HepG2 (cell line): ENCODE measurements around the gene UBB. TPM values are rescaled to one million over a fixed set of nuclear protein-coding genes. Genes with fewer than 3 reads are reported as not detected.

ENCODE experiments used
- BCL6 ChIP-seq: IDR thresholded peaks from 2 replicates; pipeline ENCODE4 v1.6.1; 2016; ENCODE audit warnings: missing genetic modification reagents, missing compliant biosample characterization
- CBFB ChIP-seq: sonication (generic); formaldehyde crosslinking; IDR thresholded peaks from 2 replicates; pipeline ENCODE4 v1.4.0; 2020; ENCODE audit warnings: missing genetic modification reagents
- CHD2 ChIP-seq: IDR thresholded peaks from 2 replicates; pipeline ENCODE4 v1.6.1; 2011; ENCODE audit warnings: low read depth, low read length, improper control_type of control experiment
- FOSL1 ChIP-seq: sonication (generic); formaldehyde crosslinking; IDR thresholded peaks from 2 replicates; pipeline ENCODE4 v1.9.0; 2021; ENCODE audit warnings: missing genetic modification reagents, borderline replicate concordance
- HDAC1 ChIP-seq: sonication (generic); formaldehyde crosslinking; IDR thresholded peaks from 2 replicates; pipeline ENCODE4 v1.5.1; 2020; ENCODE audit warnings: mild to moderate bottlenecking, missing genetic modification reagents
- KDM2A ChIP-seq: sonication (generic); formaldehyde crosslinking; IDR thresholded peaks from 2 replicates; pipeline ENCODE4 v1.4.0; 2020; ENCODE audit warnings: low read depth, missing genetic modification reagents, borderline replicate concordance
- MZF1 ChIP-seq: sonication (generic); formaldehyde crosslinking; IDR thresholded peaks from 2 replicates; pipeline ENCODE4 v1.8.1; 2023; ENCODE audit warnings: mild to moderate bottlenecking, missing genetic modification reagents, borderline replicate concordance
- NAIF1 ChIP-seq: sonication (generic); formaldehyde crosslinking; IDR thresholded peaks from 2 replicates; pipeline ENCODE4 v1.5.0; 2020; ENCODE audit warnings: mild to moderate bottlenecking, missing genetic modification reagents, borderline replicate concordance
- NR2F6 ChIP-seq, 2 experiments: IDR thresholded peaks; 2 replicates each; pipeline ENCODE4 v1.6.1; 2016; ENCODE audit warnings: antibody characterized with exemption in 1 of 2, mild to moderate bottlenecking in 1 of 2
- RBFOX2 ChIP-seq: fragments of 200-400 bp; formaldehyde crosslinking; IDR thresholded peaks from 2 replicates; pipeline ENCODE4 v1.6.1; 2017; ENCODE audit warnings: low read depth, mild to moderate bottlenecking, low read length
- RXRA ChIP-seq: sonication (generic); formaldehyde crosslinking; IDR thresholded peaks from 2 replicates; pipeline ENCODE4 v1.5.1; 2020; ENCODE audit warnings: missing genetic modification reagents
- SMYD3 ChIP-seq: sonication (generic); formaldehyde crosslinking; IDR thresholded peaks from 2 replicates; pipeline ENCODE4 v1.8.1; 2023; ENCODE audit warnings: mild to moderate bottlenecking, missing genetic modification reagents
- SOX5 ChIP-seq: IDR thresholded peaks from 2 replicates; pipeline ENCODE4 v1.6.1; 2016; ENCODE audit warnings: borderline replicate concordance
- SP5 ChIP-seq: IDR thresholded peaks from 2 replicates; pipeline ENCODE4 v1.6.1; 2016; ENCODE audit warnings: low read depth, borderline replicate concordance
- ZNF160 ChIP-seq: sonication (generic); formaldehyde crosslinking; IDR thresholded peaks from 2 replicates; pipeline ENCODE4 v1.8.0; 2022; ENCODE audit warnings: mild to moderate bottlenecking, inconsistent platforms, missing genetic modification reagents
- ZNF20 ChIP-seq: sonication (generic); formaldehyde crosslinking; IDR thresholded peaks from 2 replicates; pipeline ENCODE4 v1.4.0; 2020; ENCODE audit warnings: mild to moderate bottlenecking, moderate library complexity, missing genetic modification reagents
- ZNF317 ChIP-seq: sonication (generic); formaldehyde crosslinking; IDR thresholded peaks from 2 replicates; pipeline ENCODE4 v1.5.0; 2020; ENCODE audit warnings: mild to moderate bottlenecking, missing genetic modification reagents
- ZNF326 ChIP-seq: sonication (generic); formaldehyde crosslinking; IDR thresholded peaks from 2 replicates; pipeline ENCODE4 v1.4.0; 2020; ENCODE audit warnings: missing genetic modification reagents, borderline replicate concordance
- ZNF484 ChIP-seq: sonication (generic); formaldehyde crosslinking; IDR thresholded peaks from 2 replicates; pipeline ENCODE4 v1.5.1; 2020; ENCODE audit warnings: mild to moderate bottlenecking, low read depth, missing genetic modification reagents, borderline replicate concordance
- ZNF550 ChIP-seq: sonication (generic); formaldehyde crosslinking; IDR thresholded peaks from 2 replicates; pipeline ENCODE4 v1.4.0; 2020; ENCODE audit warnings: mild to moderate bottlenecking, missing genetic modification reagents, borderline replicate concordance
- ZNF781 ChIP-seq: sonication (generic); formaldehyde crosslinking; IDR thresholded peaks from 2 replicates; pipeline ENCODE4 v1.5.1; 2020; ENCODE audit warnings: borderline replicate concordance, mild to moderate bottlenecking, missing genetic modification reagents; ENCODE audit errors: not compliant biosample characterization
- ZNF879 ChIP-seq: sonication (generic); formaldehyde crosslinking; IDR thresholded peaks from 2 replicates; pipeline ENCODE4 v1.8.1; 2023; ENCODE audit warnings: missing genetic modification reagents
- polyA plus RNA-seq, 8 experiments: library from polyadenylated mRNA; depleted of rRNA in 3 of 8; stranded (reverse) in 7 of 8; unstranded in 1 of 8; fragments of >200 nt; fragmentation: Illumina TruSeq in 4 of 8; extraction: Trizol in 4 of 8; gene quantifications; 2 replicates each; pipeline versions ENCODE4 v1.2.1 to v1.2.3, GENCODE V29; 2011 to 2016; ENCODE audit warnings: low read depth in 4 of 8, missing spikeins in 1 of 8, mixed read lengths in 1 of 8; ENCODE audit not compliant: insufficient read depth in 1 of 8
- total RNA-seq, 5 experiments: library from RNA; depleted of rRNA; stranded (reverse); fragments of >200 nt; fragmentation: Illumina TruSeq; extraction: Trizol; gene quantifications; 2 replicates each; pipeline ENCODE4 v1.2.3, GENCODE V29; 2016; ENCODE audit warnings: low read depth in 1 of 5
- TF ChIP-seq, protein P1 (sequence below): sonication (generic); formaldehyde crosslinking; IDR thresholded peaks from 2 replicates; pipeline ENCODE4 v1.5.0; 2020; ENCODE audit warnings: missing genetic modification reagents
- TF ChIP-seq, protein P2 (sequence below): IDR thresholded peaks from 2 replicates; pipeline ENCODE4 v1.6.1; 2016; ENCODE audit warnings: low read depth
- TF ChIP-seq, protein P3 (sequence below): sonication (generic); formaldehyde crosslinking; IDR thresholded peaks from 2 replicates; pipeline ENCODE4 v1.4.0; 2020; ENCODE audit warnings: missing genetic modification reagents
- TF ChIP-seq, protein P4 (sequence below): sonication (generic); formaldehyde crosslinking; IDR thresholded peaks from 2 replicates; pipeline ENCODE4 v1.5.1; 2020; ENCODE audit warnings: missing genetic modification reagents, mild to moderate bottlenecking, borderline replicate concordance

UBB gene
- total and polyA plus RNA-seq, 2 of the 13 experiments (the other 11 are each of a cell fraction or from before 2014, with no cell fraction given): 1,130 to 2,066 TPM

DNA sequence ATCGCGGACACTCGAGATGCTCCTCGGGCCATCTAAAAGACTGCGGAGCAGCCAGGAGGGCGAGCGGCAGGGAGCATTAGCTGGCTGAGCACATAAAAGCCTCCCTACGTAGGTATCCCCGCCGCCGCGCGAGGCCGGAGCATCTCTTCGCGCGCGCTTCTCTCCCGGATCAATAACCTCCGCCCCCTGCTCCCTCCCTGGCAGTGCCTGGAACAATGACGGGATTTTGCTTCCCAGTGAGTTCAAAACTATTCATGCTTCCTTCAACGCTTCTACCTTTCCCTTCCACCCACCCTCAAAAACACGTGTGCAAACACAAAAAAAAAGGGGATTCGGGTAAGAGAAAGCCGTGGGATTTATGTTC lies 28.6 kb upstream of the UBB start (continued):
- TF ChIP-seq, protein P1, sequence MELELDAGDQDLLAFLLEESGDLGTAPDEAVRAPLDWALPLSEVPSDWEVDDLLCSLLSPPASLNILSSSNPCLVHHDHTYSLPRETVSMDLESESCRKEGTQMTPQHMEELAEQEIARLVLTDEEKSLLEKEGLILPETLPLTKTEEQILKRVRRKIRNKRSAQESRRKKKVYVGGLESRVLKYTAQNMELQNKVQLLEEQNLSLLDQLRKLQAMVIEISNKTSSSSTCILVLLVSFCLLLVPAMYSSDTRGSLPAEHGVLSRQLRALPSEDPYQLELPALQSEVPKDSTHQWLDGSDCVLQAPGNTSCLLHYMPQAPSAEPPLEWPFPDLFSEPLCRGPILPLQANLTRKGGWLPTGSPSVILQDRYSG: no peak
- TF ChIP-seq ZNF550 (CRISPR knock-in tag) (no peak), ZNF317 (CRISPR knock-in tag) (peak; percentile 66), FOSL1 (CRISPR knock-in tag) (no peak), ZNF484 (CRISPR knock-in tag) (no peak), BCL6 (CRISPR knock-in tag) (peak; percentile 22; the same call in 1 of the 2 replicates), ZNF160 (CRISPR knock-in tag) (no peak), SP5 (CRISPR knock-in tag) (peak; percentile 88), HDAC1 (CRISPR knock-in tag) (peak; percentile 67; the same call in 1 of the 2 replicates), CHD2 (peak; percentile 69), ZNF20 (CRISPR knock-in tag) (0 out of 2 replicates have a peak, but pooled peaks have one; percentile 22), NR2F6 (IDR thresholded peaks at IDR 0.05) (no peak), NR2F6 (CRISPR knock-in tag; IDR thresholded peaks at IDR 0.05) (no peak), SMYD3 (CRISPR knock-in tag) (0 out of 2 replicates have a peak, but pooled peaks have one; percentile 40), ZNF326 (CRISPR knock-in tag) (no peak), ZNF879 (CRISPR knock-in tag) (no peak), RBFOX2 (no peak), ZNF781 (CRISPR knock-in tag) (no peak), MZF1 (CRISPR knock-in tag) (no peak), RXRA (CRISPR knock-in tag) (no peak), NAIF1 (CRISPR knock-in tag) (0 out of 2 replicates have a peak, but pooled peaks have one; percentile 43), CBFB (CRISPR knock-in tag) (no peak), KDM2A (CRISPR knock-in tag) (peak; percentile 78), SOX5 (CRISPR knock-in tag) (0 out of 2 replicates have a peak, but pooled peaks have one; percentile 27)
- TF ChIP-seq, protein P2, sequence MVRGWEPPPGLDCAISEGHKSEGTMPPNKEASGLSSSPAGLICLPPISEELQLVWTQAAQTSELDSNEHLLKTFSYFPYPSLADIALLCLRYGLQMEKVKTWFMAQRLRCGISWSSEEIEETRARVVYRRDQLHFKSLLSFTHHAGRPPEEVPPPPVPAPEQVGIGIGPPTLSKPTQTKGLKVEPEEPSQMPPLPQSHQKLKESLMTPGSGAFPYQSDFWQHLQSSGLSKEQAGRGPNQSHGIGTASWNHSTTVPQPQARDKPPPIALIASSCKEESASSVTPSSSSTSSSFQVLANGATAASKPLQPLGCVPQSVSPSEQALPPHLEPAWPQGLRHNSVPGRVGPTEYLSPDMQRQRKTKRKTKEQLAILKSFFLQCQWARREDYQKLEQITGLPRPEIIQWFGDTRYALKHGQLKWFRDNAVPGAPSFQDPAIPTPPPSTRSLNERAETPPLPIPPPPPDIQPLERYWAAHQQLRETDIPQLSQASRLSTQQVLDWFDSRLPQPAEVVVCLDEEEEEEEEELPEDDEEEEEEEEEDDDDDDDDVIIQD (CRISPR knock-in tag): no peak
- TF ChIP-seq, protein P3, sequence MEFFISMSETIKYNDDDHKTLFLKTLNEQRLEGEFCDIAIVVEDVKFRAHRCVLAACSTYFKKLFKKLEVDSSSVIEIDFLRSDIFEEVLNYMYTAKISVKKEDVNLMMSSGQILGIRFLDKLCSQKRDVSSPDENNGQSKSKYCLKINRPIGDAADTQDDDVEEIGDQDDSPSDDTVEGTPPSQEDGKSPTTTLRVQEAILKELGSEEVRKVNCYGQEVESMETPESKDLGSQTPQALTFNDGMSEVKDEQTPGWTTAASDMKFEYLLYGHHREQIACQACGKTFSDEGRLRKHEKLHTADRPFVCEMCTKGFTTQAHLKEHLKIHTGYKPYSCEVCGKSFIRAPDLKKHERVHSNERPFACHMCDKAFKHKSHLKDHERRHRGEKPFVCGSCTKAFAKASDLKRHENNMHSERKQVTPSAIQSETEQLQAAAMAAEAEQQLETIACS (CRISPR knock-in tag): peak; percentile 73
- TF ChIP-seq, protein P4, sequence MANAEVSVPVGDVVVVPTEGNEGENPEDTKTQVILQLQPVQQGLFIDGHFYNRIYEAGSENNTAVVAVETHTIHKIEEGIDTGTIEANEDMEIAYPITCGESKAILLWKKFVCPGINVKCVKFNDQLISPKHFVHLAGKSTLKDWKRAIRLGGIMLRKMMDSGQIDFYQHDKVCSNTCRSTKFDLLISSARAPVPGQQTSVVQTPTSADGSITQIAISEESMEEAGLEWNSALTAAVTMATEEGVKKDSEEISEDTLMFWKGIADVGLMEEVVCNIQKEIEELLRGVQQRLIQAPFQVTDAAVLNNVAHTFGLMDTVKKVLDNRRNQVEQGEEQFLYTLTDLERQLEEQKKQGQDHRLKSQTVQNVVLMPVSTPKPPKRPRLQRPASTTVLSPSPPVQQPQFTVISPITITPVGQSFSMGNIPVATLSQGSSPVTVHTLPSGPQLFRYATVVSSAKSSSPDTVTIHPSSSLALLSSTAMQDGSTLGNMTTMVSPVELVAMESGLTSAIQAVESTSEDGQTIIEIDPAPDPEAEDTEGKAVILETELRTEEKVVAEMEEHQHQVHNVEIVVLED (CRISPR knock-in tag): peak; percentile 24; the same call in 1 of the 2 replicates
